GM19397 (cell line): ENCODE data around the gene ZBED3.
A peak's percentile ranks its signal among the peaks of the same experiment; 100 is the strongest.
"Not testable (repeated sequence)": the region's sequence is repeated elsewhere in the genome, so short reads cannot be mapped to it uniquely, and the experiment has no call there.

Experiments
- ATAC-seq: cut with Tn5 transposase; IDR thresholded peaks from one replicate; pipeline ENCODE4 v1.9.1; 2021; ENCODE audit warnings: mild to moderate bottlenecking, moderate library complexity; ENCODE audit not compliant: unreplicated experiment

ZBED3 gene, protein sequence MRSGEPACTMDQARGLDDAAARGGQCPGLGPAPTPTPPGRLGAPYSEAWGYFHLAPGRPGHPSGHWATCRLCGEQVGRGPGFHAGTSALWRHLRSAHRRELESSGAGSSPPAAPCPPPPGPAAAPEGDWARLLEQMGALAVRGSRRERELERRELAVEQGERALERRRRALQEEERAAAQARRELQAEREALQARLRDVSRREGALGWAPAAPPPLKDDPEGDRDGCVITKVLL

DNA sequence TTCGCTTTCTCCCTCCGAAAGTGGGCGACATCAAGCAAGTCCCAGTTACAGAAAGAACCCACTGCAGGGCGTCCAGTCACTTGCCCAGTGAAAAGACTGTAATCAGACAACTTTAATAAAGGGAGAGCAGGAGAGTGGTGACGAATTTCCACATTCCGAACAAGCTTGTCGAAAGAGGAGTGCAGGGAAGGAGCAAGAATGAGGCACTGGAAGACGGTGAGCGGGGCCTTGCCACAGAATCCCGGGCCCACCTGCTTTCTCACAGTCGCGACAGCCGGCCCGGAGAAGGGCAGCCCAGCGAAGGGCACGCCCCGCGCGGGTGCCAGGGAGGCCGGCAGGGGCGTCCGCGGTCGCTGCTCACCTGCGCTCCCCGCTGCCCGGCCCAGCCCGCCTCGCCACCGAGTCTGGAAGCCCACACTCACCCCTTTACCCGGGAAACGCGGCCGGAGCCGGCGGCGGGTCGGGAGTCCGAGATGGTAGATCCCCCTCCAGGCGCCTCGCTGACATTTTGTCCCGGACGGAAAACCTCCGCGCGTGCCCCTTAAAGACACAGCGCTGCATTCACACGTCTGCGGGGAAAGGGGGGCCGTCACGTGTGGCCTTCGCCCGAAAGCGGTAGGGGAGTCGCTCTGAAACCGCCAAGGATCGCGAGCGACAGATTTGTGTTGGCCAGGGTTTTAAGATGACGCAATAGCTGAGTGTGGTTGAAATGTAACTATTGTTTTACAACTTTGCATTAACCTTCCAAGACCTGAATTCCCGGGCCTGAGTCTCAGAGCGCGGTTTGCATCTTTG lies at the start of gene ZBED3:
Gene ZBED3, minus strand, starts transcription at position 597 of the 795 bp plus-strand sequence. CDS start 9,407 bp downstream, outside the sequence.
- ATAC-seq: peak; percentile 69

DNA sequence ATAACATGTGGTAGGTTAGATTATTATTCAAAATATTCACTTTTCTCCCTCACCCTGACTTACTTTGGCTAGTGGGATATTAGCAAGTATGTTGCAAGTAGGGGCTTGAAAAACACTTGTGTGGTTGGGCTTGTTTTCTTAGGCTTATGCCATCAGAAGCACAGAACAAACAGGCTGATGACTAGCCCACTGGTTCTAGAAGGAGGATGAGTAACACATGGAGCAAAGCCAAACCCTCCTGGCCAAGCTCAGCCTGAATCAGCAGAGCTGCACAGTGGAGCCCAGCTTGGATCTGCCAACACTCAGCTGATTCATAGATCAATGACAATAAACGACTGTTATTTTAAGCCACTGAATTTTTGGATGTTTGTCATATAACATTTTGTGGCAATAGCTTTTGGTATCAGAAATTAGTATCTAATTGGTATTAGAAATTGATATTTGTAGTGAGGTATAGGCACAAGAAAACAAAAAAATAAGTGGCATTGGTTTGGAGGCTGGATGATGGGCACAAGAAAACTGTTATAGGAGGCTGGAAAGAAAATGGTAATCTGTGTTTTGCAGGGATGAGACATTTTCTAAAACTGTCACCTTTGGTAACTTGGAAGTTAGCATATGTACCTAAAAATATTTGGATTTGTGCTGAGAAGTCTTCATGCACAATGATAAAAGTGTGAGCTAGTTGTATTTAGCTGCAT lies 46.1 kb upstream of the ZBED3 start:
- no peak for ATAC-seq

DNA sequence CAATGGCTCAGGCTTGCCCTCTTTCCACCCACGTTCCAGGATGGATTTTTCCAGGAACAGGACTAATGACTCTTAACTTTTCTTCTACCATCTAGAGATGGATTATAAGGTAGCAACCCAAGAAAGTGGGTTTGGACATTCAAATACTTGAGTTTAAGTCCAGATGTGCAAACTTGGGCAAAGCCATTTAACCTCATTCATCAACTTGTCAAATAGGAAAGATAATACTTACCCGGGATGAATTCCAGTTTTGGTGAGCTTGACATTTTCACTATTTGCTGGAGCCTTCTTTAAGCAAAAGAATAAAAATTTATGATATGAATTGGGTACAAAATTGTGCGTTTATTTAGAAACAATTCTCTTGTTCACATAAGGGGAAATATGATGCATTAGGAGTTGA lies 44.3 kb upstream of the ZBED3 start:
- no peak for ATAC-seq

DNA sequence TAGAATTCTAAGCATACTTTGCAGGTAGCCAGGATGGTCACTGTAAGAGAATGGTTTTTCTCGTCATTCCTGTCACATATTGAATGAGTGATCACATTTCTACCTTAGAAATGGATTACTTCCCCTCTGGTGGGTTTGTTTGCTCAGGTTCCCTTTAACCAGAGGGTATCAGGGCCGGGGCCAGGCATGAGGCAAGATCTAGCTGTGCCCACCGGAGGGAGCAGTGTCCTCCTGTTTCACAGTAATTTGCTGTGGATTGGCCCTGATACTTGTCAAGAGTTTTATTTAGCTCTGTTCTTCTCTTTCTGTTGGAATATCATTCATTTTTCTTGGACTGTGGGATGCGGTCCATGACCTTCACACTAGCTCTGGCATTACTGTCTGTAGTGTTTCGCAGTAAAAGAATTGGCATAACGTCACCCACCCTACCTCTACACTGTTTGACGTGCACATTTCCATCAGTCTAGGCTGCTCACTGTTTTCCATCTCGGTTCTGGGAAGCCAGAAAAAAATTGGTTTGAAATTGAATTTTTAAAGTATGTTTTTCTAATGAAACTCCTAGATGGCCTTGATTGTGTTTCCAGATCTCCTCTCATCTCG lies 42.4 kb upstream of the ZBED3 start:
- ATAC-seq: no peak

DNA sequence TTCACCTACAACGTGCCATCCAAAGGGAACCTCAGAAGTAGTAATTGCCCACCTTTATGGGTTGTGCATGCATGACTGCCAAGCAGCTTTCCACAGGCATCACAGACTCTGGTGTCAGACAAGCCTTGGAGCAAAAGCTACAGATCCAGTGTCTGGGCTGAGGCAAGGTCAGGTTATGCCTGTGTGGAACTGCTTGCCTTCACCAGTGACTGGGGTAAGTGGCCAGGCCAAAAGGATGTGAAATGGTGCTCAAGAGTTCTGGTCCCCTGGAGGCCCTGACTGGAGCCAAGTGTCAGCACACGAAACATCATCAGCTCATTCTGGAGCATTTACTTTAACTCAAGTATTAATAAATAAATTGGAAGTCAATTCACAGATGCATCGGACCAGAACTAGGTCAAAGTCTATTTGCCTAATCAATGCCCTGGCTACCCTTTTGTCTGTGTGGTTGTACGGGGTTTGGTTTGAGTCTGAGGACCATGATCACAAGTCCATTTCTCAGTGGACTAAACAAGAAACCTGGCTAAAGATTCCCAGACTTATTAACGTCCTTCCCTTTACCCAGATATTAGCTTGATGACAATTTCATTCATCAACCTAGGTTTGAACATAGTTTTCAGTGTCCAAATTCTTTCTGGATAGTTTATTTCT lies 41.5 kb upstream of the ZBED3 start:
- ATAC-seq: no peak

DNA sequence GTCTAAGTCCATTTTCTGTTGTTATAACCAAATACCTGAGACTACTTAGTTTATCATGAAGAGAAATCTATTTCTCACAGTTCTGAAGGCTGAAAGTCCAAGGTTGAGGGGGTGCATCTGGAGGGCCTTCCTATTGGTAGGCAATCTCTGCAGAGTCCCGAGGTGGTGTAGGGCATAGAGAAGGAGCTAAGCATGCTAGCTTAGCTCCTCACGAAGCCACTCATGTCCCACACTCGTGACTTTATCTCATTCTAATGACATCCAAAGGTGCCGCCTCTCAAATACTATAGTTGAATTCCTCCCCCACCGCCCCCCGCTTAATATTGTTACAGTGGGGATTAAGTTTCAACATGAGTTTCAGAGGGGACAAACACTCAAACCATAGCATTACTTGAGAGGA lies 36.0 kb upstream of the ZBED3 start:
- ATAC-seq: no peak

DNA sequence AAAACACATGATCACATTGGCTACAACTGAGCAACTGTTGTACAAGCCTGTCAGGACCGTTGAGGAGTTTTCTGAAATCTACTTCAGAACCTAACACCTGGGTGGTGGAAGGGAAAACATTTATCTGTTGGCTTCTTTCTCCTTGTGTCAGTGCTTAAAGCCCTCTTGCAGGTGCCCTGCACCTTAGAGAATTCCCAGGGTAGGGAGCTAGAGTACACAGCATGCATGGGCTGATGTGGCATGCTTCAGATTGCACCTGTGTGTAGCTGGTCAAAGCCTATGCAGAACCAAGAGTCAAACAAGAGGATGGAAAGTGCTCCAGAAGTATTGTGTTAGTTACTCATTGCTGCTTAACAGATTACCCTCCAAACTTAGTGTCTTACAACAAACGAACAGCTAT lies 33.6 kb upstream of the ZBED3 start:
- no peak for ATAC-seq

DNA sequence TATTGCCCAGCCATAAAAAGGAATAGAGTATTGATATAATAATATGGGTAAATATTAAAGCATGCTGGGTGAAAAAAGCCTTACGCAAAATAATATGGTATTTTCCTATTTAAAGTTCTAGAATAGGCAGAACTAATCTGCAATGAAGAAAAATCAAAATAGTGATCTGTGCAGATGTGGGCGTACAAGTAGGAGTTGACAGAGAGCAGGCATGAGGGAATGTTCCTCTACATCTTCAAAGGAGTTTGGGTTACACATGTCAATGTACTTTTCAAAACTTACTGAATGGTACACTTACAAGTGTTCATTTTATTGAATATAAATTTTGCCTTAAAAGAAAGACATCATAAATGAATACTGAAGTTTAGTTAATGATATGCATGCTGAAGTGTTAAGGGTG lies 33.0 kb upstream of the ZBED3 start:
- ATAC-seq: no peak

DNA sequence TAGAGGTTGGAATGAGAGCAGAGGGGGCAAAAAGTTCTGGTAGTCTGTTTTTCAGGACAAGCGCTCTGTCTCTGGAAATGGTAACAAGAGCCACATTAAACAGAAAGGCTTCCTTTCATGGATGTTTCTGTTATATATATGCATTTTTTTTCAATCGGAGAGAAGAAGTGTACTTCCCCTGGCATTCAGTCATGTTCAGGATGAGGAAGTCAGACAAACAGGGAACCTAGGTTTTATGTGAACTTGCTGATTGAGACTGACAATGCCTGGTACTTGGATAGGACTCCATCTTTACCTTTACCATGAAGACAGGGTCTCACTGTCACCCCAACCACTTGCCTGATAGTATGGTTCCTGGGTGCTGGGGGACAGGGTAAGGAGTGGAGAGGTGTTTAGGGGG lies 30.1 kb upstream of the ZBED3 start:
- ATAC-seq: no peak

DNA sequence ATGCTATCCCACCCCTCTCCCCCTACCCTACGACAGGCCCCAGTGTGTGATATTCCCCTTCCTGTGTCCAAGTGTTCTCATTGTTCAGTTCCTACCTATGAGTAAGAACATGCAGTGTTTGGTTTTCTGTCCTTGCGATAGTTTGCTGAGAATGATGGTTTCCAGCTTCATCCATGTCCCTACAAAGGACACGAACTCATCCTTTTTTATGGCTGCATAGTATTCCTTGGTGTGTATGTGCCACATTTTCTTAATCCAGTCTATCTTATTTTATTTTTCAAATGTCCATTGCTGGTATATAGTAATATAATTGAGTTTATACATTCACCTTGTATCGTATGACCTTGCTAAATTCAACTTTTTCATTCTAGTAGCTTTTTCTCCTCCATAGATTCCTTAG lies 19.9 kb upstream of the ZBED3 start:
- ATAC-seq: not testable (repeated sequence)

DNA sequence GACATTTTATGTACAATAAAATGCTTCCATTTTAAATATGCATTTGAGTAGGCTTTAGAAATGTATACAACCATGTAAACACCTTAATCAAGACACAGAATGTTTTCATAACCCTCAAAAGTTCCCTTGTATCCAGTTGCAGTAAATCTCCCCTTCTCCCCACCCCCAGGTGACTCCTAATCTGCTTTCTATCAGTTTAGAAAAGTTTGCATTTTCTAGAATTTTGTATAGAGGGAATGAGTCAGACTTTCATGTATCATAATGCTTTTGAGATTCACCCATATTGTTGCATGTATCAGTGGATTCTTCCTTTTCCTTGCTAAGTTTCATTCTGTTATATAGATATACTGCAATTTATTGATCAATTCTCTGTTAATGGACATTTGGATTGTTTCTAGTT lies 17.7 kb upstream of the ZBED3 start:
- no peak for ATAC-seq

DNA sequence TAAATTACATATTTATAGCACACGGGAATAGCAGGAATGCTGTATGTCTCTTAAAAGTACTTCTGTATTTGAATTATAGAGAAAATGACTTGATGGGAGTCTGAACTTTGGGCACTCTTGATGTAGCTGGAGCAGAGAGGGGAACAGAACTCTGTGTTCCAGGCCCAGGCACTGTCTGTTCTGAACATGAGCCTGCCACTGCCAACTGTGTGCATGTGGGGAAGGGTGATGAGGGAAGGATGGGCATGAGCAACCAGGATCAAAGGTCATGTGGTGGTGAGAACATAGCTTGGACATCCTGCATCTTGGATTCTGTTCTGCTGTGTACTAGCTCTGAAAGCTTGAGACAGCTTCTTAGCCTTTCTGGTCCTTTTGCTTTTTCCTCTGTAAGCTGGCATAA lies 16.4 kb upstream of the ZBED3 start:
- ATAC-seq: no peak

DNA sequence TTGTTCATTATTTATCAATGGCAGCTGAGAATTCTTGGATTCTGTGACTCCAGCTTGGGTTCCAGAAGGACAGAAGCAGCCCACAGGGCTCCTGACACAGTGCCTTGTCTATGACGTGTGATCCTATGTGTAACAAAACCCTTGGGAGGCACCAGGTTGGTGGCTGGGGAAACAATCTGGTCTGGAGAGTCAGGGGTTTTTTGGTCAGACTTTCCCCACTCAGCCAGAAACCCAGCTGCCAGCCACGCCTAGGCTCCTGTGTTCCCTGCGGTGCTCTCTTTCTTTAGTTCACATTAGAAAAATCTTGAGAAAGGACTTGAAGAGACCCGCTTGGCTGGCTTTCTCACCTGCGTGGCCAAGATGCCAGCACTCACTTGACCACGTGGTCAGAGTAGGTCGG lies 15.5 kb upstream of the ZBED3 start:
- ATAC-seq: no peak

DNA sequence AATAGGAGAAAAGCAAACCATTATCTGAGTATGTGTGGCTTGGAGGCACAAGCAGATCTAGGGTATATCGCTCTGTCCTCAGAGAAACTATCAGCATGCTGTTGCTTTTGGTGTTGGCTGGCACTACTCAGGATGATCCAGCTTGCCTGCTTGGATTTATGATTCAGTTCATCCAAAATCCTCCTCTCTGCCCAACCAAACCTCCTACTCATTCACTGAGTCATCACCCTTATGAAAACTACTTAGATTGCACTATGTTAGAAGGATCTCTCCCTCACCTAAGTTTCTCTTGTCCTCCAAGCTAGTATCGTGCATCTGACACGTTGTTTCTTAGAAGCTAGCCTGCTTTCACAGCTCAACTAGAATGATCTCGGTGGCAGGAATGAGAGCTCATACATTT lies 14.2 kb upstream of the ZBED3 start:
- no peak for ATAC-seq

DNA sequence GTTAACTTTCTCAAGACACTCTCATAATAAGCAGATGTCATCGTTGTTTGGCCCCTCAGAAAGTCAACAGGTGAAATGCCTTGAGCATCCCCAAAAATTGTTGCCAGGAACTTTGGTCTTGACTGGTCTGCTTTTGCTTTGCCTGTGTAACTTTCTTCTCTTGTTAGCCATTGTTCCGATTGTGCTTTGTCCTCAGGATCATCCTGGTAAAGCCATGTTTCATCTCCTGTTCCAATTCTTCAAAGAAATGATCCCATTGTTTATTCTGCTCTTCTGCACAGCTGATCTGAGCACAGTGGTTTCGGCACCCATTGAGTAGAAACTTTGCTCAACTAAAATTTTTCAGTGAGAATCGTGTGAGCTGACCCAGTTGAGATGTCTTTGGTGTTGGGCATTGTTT lies 8.1 kb upstream of the ZBED3 start:
- no peak for ATAC-seq

DNA sequence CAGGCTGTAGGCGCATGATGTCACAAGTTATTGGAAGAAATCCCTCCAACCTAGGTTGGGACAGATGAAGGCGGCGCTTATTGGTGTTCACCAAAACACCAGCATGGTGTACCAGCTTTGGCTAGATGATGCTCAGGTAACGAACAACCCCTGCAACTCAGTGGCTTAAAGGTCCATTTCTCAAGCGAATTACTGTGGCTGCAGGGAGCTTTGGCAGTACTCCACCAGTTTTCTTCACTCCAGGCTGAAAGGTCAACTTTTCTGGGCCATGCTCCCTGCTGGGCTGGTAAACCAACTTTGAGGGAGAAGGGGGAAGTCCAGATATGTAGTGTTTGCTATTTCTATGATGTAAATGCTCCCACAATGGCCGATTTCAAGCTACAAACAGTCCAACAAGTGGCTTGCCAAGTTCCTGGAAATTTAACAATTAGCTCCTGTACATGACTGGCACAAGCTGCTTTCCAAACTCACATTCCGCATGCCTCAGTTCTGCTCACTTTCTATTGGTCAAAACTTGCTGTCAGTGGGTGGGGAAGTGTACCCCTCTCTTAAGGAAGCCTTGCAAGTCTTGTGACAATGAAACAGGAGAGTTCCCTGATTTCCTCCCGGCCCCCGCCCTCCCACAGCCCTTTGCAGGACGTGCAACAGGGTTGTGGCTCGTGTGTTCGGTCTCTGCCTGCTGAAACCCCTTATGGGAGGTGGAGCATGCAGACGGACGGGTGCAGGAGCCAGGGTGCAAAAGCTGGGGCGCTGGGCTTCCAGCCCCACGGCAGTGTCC lies 588 bp upstream of the ZBED3 start:
- ATAC-seq: no peak

DNA sequence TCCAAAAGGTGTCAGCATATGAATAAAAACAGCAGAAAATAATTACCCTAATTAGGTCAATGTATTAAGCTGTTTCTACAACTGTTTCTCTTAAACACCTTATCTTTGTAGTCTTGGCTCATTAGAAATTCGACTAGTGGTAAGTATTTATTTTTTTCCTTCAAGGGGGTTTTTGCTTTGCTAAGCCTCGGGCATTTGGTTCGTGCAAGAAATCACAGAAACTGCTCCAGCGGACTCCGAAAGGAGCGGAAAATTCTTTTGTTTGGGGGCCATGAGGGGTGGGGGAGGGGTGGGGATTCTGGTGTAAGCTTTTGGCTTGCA lies 757 bp downstream of the ZBED3 start:
- no peak for ATAC-seq

DNA sequence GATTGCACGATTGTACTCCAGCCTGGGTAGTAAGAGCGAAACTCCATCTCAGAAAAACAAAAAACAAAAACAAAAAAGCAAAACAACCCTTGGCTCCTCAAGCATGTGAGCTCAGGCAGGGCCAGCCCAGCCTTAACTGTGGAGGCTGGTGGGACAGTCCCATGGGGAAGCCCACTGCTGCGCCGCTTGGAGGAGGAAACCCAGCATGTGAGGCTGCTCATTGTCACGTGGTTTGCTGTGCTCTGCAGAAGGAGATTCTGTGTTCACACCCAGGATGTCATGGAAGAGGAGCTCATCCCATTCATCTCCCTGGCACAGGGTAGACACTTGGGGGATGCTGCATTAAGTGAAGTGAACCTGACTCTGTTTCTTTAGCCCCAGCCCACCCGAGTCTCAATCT lies 4.0 kb downstream of the ZBED3 start:
- ATAC-seq: no peak

DNA sequence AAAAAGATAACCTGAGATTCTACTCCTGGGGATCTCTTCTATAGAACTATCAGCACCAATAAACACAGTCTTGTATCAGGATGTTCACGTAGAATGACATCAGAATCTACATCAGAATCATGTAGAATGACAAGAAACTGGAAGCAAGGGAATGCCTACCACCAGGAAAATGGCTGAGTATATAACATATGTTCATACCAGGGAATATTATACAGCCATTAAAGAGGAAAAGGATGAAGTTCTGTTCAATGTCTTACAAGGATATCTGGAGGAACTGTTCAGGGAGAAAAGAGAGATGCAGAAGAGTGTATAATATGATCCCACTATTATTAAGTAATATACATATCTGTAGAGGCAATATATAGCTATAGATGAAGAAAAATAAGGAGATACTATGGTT lies 4.8 kb downstream of the ZBED3 start:
- no peak for ATAC-seq

DNA sequence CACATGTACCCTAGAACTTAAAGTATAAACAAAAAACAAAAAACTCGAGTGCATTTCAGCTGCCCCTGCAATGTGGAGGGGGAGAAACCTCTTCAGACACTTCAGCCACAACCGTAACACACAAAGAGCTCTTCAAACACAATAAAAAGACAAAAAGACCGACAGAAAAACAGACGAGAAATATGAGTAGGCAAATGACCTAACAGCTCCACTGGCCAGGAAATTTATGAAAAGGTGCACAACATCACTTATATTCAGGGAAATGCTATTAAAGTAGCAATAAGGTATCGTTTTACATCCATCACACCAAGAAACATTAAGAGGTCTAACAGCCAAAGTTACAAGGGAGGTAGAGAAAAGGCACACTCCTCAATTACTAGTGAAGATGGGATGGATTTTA lies 6.2 kb downstream of the ZBED3 start:
- no peak for ATAC-seq

DNA sequence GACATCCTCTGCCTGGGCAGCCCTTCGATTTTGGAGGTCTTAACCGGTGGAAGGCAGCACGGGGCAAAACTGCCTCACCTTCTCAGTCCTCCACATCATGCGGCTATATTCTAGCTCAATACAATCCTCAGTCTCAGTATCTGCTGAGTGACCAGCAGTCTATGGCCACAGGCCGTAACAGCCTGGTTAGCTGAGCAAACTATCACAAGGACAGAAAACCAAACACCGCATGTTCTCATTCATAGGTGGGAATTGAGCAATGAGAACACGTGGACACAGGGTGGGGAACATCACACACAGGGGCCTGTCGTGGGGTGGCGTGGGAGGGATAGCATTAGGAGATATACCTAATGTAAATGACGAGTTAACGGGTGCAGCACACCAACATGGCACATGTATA lies 6.6 kb downstream of the ZBED3 start:
- ATAC-seq: not testable (repeated sequence)
